Progenitor cell of endocrine pancreas (in vitro differentiated cells): ENCODE results near the gene TCF15. TPM values are rescaled to one million over a fixed set of nuclear protein-coding genes. Genes with fewer than 3 reads are reported as not detected.
A peak's percentile ranks its signal among the peaks of the same experiment; 100 is the strongest.
"Not testable (repeated sequence)": the region's sequence is repeated elsewhere in the genome, so short reads cannot be mapped to it uniquely, and the experiment has no call there.

Source experiments
- DNase-seq: peaks from one replicate; pipeline ENCODE4 v3.0.0; 2021; ENCODE audit warnings: low spot score; ENCODE audit not compliant: unreplicated experiment
- H3K27ac Mint-ChIP-seq: 2 replicates; pipeline ENCODE4 v1.8.0; 2021; ENCODE audit warnings: mild to moderate bottlenecking, moderate library complexity, mixed read lengths
- H3K27me3 Mint-ChIP-seq: 2 replicates; pipeline ENCODE4 v1.8.0; 2021; ENCODE audit warnings: mixed read lengths
- H3K36me3 Mint-ChIP-seq: 2 replicates; pipeline ENCODE4 v1.8.0; 2022; ENCODE audit warnings: mixed read lengths; ENCODE audit not compliant: insufficient read depth
- H3K4me1 Mint-ChIP-seq: 2 replicates; pipeline ENCODE4 v1.8.0; 2021; ENCODE audit warnings: low read depth, mixed read lengths
- H3K4me3 Mint-ChIP-seq: 2 replicates; pipeline ENCODE4 v1.8.0; 2021; ENCODE audit warnings: low read depth, mild to moderate bottlenecking, moderate library complexity, mixed read lengths
- H3K9me3 Mint-ChIP-seq: 2 replicates; pipeline ENCODE4 v1.8.0; 2021; ENCODE audit warnings: low read depth, mixed read lengths
- total RNA-seq: library from RNA; stranded (reverse); gene quantifications from 2 replicates; pipeline ENCODE4 v1.2.1, GENCODE V29; 2021
- TF ChIP-seq, protein P1 (sequence below): fragments of 200-600 bp; sonication (generic); IDR thresholded peaks from one replicate; pipeline ENCODE4 v1.5.0; 2021; ENCODE audit warnings: antibody characterized with exemption, mild to moderate bottlenecking; ENCODE audit not compliant: unreplicated experiment

TCF15 gene
- total RNA-seq, 1 donor from 2014 or later = not detected

DNA sequence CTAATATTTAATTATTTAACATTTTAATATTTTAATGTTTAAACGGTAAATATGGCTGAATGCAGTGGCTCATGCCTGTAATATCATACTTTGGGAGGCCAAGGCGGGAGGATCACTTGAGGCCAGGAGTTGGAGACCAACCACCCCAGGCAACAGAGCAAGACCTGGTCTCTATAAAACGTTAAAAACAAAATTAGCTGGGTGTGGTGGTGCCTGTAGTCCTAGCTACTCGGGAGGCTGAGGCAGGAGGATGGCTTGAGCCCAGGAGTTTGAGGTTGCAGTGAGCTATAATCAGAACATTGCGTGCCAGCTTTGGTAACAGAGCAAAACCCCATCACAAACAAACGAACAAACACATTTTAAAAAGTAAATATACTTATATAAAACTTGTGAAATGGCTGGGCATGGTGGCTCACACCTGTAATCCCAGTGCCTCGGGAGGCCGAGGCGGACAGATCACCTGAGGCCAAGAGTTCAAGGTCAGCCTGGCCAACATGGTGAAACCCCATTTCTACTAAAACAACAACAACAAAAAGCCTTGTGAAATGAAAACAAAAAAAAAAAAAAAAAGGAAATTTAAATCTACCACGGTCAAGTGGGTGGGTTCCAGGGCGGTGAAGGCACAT, 34.7 kb upstream of the TCF15 start:
- peaks cover 6% of the 10 kb centered on the region for H3K4me1 Mint-ChIP-seq
- H3K27ac Mint-ChIP-seq = no peak overlapping the region
- TF ChIP-seq, protein P1, sequence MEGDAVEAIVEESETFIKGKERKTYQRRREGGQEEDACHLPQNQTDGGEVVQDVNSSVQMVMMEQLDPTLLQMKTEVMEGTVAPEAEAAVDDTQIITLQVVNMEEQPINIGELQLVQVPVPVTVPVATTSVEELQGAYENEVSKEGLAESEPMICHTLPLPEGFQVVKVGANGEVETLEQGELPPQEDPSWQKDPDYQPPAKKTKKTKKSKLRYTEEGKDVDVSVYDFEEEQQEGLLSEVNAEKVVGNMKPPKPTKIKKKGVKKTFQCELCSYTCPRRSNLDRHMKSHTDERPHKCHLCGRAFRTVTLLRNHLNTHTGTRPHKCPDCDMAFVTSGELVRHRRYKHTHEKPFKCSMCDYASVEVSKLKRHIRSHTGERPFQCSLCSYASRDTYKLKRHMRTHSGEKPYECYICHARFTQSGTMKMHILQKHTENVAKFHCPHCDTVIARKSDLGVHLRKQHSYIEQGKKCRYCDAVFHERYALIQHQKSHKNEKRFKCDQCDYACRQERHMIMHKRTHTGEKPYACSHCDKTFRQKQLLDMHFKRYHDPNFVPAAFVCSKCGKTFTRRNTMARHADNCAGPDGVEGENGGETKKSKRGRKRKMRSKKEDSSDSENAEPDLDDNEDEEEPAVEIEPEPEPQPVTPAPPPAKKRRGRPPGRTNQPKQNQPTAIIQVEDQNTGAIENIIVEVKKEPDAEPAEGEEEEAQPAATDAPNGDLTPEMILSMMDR = no peak
- H3K9me3 Mint-ChIP-seq = no peaks in the 10 kb centered on the region
- peaks cover 4% of the 10 kb centered on the region for H3K27me3 Mint-ChIP-seq
- peaks cover 14% of the 10 kb centered on the region for H3K36me3 Mint-ChIP-seq
- DNase-seq = no peak
- H3K4me3 Mint-ChIP-seq = no peak overlapping the region

DNA sequence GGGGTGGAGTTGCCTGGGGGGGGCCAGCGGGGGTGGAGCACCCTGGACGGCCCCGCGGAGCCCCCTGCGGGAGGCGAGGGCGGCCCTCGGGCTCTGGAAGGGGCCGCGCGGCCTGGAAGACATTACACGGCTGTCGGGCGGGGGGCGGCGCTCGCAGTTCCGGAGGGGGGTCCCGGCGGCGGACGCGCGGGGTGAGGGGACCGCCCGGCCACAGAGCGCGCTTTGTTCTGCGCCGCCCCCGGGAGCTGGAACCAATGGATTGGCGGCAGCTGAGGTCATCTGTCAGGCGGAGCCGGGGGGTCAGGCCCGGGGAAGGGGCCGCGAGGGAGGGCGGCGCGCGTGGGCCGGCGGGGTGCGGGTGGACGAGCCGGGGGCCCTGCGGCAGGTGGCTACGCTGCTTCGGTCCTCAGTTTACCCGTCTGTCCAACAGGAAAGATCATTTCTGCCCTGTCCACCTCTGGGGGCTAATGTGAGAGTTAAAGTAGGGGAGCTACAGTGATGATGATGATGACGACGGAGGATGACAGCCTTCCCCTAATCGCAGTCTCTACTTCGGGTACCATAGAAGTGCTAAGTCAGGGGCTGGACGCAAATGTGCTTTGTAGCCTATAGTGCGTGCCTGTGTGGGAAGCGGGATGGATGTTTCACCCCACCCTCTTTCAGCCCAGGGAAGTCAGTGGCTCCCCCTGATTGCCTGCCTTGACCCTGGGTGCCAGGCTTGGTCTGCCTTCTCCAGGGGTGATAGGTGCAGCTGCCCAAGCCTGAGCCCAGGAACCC, 32.5 kb upstream of the TCF15 start:
- DNase-seq = peak; percentile 37
- Mint-ChIP-seq H3K27me3 (peaks cover 6% of the 10 kb centered on the region), H3K9me3 (no peaks in the 10 kb centered on the region), H3K36me3 (no peaks in the 10 kb centered on the region), H3K4me3 (peak overlapping the region; percentile 52), H3K4me1 (peaks cover 6% of the 10 kb centered on the region), H3K27ac (peak overlapping the region; percentile 86)
- TF ChIP-seq, protein P1 = no peak

DNA sequence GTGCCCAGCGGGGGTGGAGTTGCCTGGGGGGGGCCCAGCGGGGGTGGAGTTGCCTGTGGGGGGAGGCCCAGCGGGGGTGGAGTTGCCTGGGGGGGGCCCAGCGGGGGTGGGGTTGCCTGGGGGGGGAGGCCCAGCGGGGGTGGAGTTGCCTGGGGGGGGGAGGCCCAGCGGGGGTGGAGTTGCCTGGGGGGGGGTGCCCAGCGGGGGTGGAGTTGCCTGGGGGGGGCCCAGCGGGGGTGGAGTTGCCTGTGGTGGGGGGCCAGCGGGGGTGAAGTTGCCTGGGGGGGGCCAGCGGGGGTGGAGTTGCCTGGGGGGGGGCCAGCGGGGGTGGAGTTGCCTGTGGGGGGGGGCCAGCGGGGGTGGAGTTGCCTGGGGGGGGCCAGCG, 31.9 kb upstream of the TCF15 start:
- H3K27me3 Mint-ChIP-seq, DNase-seq, H3K4me1 Mint-ChIP-seq, H3K4me3 Mint-ChIP-seq, H3K9me3 Mint-ChIP-seq, H3K27ac Mint-ChIP-seq, H3K36me3 Mint-ChIP-seq: not testable (repeated sequence)

DNA sequence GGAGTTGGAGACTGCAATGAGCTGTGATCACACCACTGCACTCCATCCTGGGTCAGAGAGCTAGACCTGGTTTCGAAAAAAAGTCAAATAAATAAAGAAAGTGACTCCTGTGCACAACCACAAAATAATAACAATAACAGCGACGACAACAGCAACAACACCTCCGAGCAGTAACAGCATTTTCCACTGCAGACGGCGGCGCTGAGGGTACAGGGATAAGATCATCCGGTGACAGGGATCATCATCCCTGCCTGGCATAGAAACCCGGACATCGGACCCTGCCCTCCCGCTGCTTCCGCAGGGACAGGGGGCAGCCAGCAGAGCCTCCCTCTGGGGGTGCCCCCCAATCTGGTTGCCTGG, 31.4 kb upstream of the TCF15 start:
- DNase-seq = no peak
- peaks cover 10% of the 10 kb centered on the region for H3K27me3 Mint-ChIP-seq

DNA sequence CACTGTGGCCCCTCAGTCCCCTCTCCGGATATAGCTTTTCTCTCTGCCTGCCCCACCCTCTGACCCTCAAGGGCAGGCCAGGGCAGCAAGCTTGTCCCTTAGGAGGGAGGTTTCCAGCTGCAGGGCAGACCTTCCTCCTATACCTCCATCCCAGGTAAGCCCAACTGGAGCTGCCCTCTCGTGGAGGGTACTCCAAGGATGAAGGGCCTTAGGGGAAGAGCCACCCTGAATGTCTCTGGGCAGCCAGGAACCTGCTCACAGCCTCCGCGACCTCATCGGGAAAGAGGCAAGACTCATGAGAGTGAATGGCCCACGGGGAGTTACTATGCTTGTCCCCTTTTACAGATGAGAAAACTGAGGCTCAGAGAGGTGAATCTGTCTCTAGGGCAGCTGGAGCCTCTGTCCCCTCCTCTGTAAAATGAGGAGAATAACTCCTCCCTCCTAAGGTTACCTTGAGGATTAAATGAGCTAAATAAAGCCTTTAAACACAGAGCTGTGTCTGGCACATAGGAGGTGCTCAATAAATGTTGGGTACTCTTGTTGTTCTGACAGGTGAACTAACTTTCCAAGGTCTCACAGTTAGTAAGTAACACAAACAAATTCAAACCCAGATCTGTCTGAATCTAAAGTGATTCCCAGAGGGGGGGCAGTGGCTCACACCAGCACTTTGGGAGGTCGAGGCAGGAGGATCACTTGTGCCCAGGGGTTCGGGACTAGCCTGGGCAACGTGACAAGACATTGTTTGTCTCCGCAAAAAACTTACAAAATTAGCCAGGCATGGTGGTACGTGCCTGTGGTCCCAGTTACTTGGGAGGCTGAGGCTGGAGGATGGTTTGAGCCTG, 30.8 kb upstream of the TCF15 start:
- Mint-ChIP-seq H3K36me3 (no peaks in the 10 kb centered on the region), H3K4me1 (peaks cover 4% of the 10 kb centered on the region), H3K4me3 (peak overlapping the region; percentile 62), H3K9me3 (no peaks in the 10 kb centered on the region), H3K27me3 (peaks cover 14% of the 10 kb centered on the region), H3K27ac (peak overlapping the region; percentile 88)
- no peak for DNase-seq
- TF ChIP-seq, protein P1 = no peak

More for the DNA sequence above, 31.4 kb upstream of the TCF15 start:
- Mint-ChIP-seq H3K27ac (peak overlapping the region; percentile 88), H3K9me3 (no peaks in the 10 kb centered on the region), H3K4me3 (peak overlapping the region; percentile 62), H3K4me1 (peaks cover 6% of the 10 kb centered on the region), H3K36me3 (no peaks in the 10 kb centered on the region)
- TF ChIP-seq, protein P1 = no peak
